K562 (cell line): ENCODE results near the gene MGAT4B.

ENCODE experiments used
- CTCF ChIP-seq, 3 experiments: IDR thresholded peaks in 2 of 3; conservative IDR thresholded peaks in 1 of 3; 2 replicates each; pipeline ENCODE4 v1.5.1; 2011 to 2012; ENCODE audit warnings: low read length in 3 of 3, mild to moderate bottlenecking in 3 of 3, control low read depth in 2 of 3, improper control_type of control experiment in 1 of 3, inconsistent platforms in 1 of 3, low read depth in 1 of 3, mixed read lengths in 1 of 3, moderate library complexity in 1 of 3; ENCODE audit not compliant: insufficient read depth in 2 of 3
- ETV1 ChIP-seq: fragments of 450-650 bp; conservative IDR thresholded peaks from 2 replicates; pipeline ENCODE4 v1.6.1; 2016; ENCODE audit warnings: missing genetic modification characterization, control low read depth, low read depth, missing compliant biosample characterization
- FOSL1 ChIP-seq: fragments of 200-800 bp; sonication (Bioruptor generic); conservative IDR thresholded peaks from 2 replicates; pipeline ENCODE4 v1.6.1; 2016; ENCODE audit warnings: missing genetic modification characterization, missing compliant biosample characterization
- SRF ChIP-seq, 2 experiments: fragments of 250-450, 450-650 bp in 1 of 2; sonication (Bioruptor Pico) in 1 of 2; sonication (generic) in 1 of 2; formaldehyde crosslinking; IDR thresholded peaks; 2 replicates each; pipeline versions ENCODE4 v1.5.0 to v1.5.1; 2020 to 2022; ENCODE audit warnings: mild to moderate bottlenecking in 1 of 2, missing genetic modification reagents in 1 of 2
- STAT5A ChIP-seq: IDR thresholded peaks from 2 replicates; pipeline ENCODE4 v1.6.1; 2012; ENCODE audit warnings: low read length, inconsistent platforms, borderline replicate concordance
- TARDBP ChIP-seq: fragments of 450-650 bp; IDR thresholded peaks from 2 replicates; pipeline ENCODE4 v1.6.1; 2016
- TBP ChIP-seq: optimal IDR thresholded peaks from 2 replicates; pipeline ENCODE3; 2011; ENCODE audit warnings: low read depth, low read length, improper control_type of control experiment
- TCF7L2 ChIP-seq: fragments of 150-350 bp; IDR thresholded peaks from 2 replicates; pipeline ENCODE4 v1.6.1; 2016; ENCODE audit warnings: low read depth, mild to moderate bottlenecking, low read length, moderate library complexity
- ZC3H4 ChIP-seq: sonication (generic); formaldehyde crosslinking; IDR thresholded peaks from 2 replicates; pipeline ENCODE4 v1.9.0; 2021; ENCODE audit warnings: missing genetic modification reagents, borderline replicate concordance
- ZKSCAN1 ChIP-seq: fragments of 150-350 bp; IDR thresholded peaks from 2 replicates; pipeline ENCODE4 v1.6.1; 2016; ENCODE audit warnings: low read depth, low read length
- TF ChIP-seq, protein P1 (sequence below): IDR thresholded peaks from 2 replicates; pipeline ENCODE4 v1.6.1; 2016; ENCODE audit warnings: missing genetic modification characterization, missing compliant biosample characterization
- TF ChIP-seq, protein P2 (sequence below), 2 experiments: fragments of 450-650 bp in 1 of 2; sonication (generic) in 1 of 2; formaldehyde crosslinking in 1 of 2; IDR thresholded peaks in 1 of 2; conservative IDR thresholded peaks in 1 of 2; 2 replicates each; pipeline versions ENCODE4 v1.6.1 to v1.8.1; 2016 to 2023; ENCODE audit warnings: mild to moderate bottlenecking in 2 of 2, moderate library complexity in 2 of 2, inconsistent platforms in 1 of 2, missing genetic modification reagents in 1 of 2

DNA sequence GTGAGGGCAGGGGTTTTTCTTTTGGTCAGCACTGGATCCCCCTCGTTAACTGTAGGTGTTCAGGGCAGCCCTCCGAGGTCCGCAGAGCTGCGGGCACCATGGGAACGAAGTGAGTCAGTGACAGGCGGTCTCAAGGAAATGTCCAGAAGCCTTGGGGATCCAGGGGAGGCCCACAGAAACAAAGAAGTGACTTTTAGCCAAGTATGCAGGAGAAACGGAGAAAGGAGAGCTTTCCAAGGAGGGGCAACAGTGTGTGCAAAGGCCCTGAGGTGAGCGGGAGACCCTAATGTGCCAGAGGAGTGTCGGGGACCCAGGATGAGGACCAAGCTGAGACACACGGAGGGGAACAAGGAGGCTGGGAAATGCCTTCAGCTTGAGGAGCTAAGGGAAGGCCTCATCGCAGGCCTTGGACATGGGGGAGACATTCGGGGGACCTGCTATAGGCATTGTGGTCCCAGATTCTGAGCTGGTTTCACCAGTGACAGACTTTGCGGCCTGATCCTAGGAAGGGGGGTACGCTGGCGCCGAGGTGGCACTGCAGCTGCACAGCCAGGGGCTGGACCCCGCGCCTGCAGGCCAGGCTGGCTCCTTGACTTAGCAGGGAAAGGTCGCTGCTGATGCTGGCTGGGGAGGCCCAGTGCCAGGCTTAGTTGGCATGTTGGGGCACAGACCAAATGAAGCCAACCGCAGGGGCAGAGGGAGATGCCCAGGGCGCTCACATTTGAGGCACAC lies 9.6 kb downstream of the MGAT4B start:
- TF ChIP-seq ZKSCAN1 = no peak
- no peak for TF ChIP-seq CTCF (IDR thresholded peaks at IDR 0.05 in 2 of 3, conservative IDR thresholded peaks at IDR 0.05 in 1 of 3; ENCODE audit: insufficient read depth in 2 of 3, low read depth in 1 of 3, low read length in 3 of 3)
- TF ChIP-seq, protein P1, sequence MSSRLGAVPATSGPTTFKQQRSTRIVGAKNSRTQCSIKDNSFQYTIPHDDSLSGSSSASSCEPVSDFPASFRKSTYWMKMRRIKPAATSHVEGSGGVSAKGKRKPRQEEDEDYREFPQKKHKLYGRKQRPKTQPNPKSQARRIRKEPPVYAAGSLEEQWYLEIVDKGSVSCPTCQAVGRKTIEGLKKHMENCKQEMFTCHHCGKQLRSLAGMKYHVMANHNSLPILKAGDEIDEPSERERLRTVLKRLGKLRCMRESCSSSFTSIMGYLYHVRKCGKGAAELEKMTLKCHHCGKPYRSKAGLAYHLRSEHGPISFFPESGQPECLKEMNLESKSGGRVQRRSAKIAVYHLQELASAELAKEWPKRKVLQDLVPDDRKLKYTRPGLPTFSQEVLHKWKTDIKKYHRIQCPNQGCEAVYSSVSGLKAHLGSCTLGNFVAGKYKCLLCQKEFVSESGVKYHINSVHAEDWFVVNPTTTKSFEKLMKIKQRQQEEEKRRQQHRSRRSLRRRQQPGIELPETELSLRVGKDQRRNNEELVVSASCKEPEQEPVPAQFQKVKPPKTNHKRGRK (tag) = no peak
- no peak for TF ChIP-seq TARDBP
- no peak for TF ChIP-seq TBP
- TF ChIP-seq, protein P2, sequence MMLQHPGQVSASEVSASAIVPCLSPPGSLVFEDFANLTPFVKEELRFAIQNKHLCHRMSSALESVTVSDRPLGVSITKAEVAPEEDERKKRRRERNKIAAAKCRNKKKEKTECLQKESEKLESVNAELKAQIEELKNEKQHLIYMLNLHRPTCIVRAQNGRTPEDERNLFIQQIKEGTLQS (IDR thresholded peaks at IDR 0.05) = no peak
- TF ChIP-seq, protein P2 (CRISPR knock-in tag; conservative IDR thresholded peaks at IDR 0.05) = no peak
- TF ChIP-seq STAT5A = no peak
- TF ChIP-seq FOSL1 (tag) = no peak
- no peak for TF ChIP-seq ETV1 (tag)
- no peak for TF ChIP-seq SRF (CRISPR knock-in tag; IDR thresholded peaks at IDR 0.05)
- no peak for TF ChIP-seq ZC3H4
- no peak for TF ChIP-seq TCF7L2
